Spinal cord (tissue), 10 donors: ENCODE data around the gene BAZ1B. TPM values are rescaled to one million over a fixed set of nuclear protein-coding genes. Genes with fewer than 3 reads are reported as not detected.
"Not testable (repeated sequence)": the region's sequence is repeated elsewhere in the genome, so short reads cannot be mapped to it uniquely, and the experiment has no call there.

Experiments used
- DNase-seq, 6 donors: peaks; one replicate each; pipeline versions ENCODE4 v3.0.0 to v3.0.0-alpha.2; 2013 to 2015; ENCODE audit warnings: low spot score in 6 of 6, low read depth in 4 of 6
- H3K27ac ChIP-seq: one replicate; pipeline ENCODE4 v1.5.1; 2013; ENCODE audit warnings: low read depth, low read length, control low read depth
- H3K27me3 ChIP-seq: one replicate; pipeline ENCODE4 v1.6.1; 2013; ENCODE audit warnings: low read length; ENCODE audit not compliant: control insufficient read depth, insufficient read depth
- H3K36me3 ChIP-seq: one replicate; pipeline ENCODE4 v1.6.1; 2013; ENCODE audit warnings: low read length; ENCODE audit not compliant: control insufficient read depth, insufficient read depth
- H3K4me1 ChIP-seq: one replicate; pipeline ENCODE4 v1.6.1; 2013; ENCODE audit warnings: low read length; ENCODE audit not compliant: control insufficient read depth, insufficient read depth
- H3K4me3 ChIP-seq: one replicate; pipeline ENCODE4 v1.5.1; 2013; ENCODE audit warnings: low read depth, low read length, control low read depth
- H3K9me3 ChIP-seq: one replicate; pipeline ENCODE4 v1.6.1; 2013; ENCODE audit warnings: low read length; ENCODE audit not compliant: control insufficient read depth, insufficient read depth
- WGBS: methylation state at CpG from one replicate; pipeline ENCODE4 v1.1.5; 2013; ENCODE audit warnings: missing lambda C conversion rate; ENCODE audit not compliant: insufficient coverage; 5-methylcytosine and 5-hydroxymethylcytosine counted together
- long read RNA-seq, 4 donors: transcript quantifications; one replicate each; lab custom pipeline, GENCODE V29; 2026
- polyA plus RNA-seq, 2 donors: library from polyadenylated mRNA; unstranded; fragments of 120-200 nt; gene quantifications; one replicate each; pipeline ENCODE4 v1.2.1, GENCODE V29; 2013; ENCODE audit not compliant: insufficient read length in 2 of 2
- total RNA-seq, 2 donors: library from RNA; depleted of rRNA in 1 of 2; stranded (reverse); fragments of 120-200 nt in 1 of 2; fragments of >200 nt in 1 of 2; gene quantifications; one replicate each; pipeline versions ENCODE4 v1.2.3 to v1.2.4, GENCODE V29; 2013 to 2014
- donor health status: healthy.

BAZ1B gene
- total RNA-seq (10 to 100 TPM; 49.6 to 63.9 TPM), polyA plus RNA-seq (10 to 100 TPM; 42.8 to 50.6 TPM)
- long read RNA-seq, donor 1, full-length matches to known transcripts = 1 of 12 reads
- long read RNA-seq, donor 1, partial matches to known transcripts = 11 of 12 reads
- long read RNA-seq, donor 1, other reads (novel, unspliced or antisense) = 0 of 12 reads
- long read RNA-seq, donor 2 = 0 reads
- long read RNA-seq, donor 3, partial matches to known transcripts = 16 of 16 reads
- long read RNA-seq, donor 3, other reads (novel, unspliced or antisense) = 0 of 16 reads
- long read RNA-seq, donor 4, partial matches to known transcripts = 38 of 38 reads
- long read RNA-seq, donor 4, other reads (novel, unspliced or antisense) = 0 of 38 reads

GRCh38 chr7:73522105-73522872, at the start of gene BAZ1B:
Gene BAZ1B (minus strand): TSS chr7:73522293. CDS start chr7:73521933, 360 bp downstream.
- WGBS = under 1% methylated on average over 69 of the region's 71 CpGs
- H3K9me3 ChIP-seq = no peaks in the 10 kb centered on the region
- H3K36me3 ChIP-seq = peaks cover 3% of the 10 kb centered on the region
- peak; percentile 94 to 99 (median 97) for DNase-seq
- H3K4me1 ChIP-seq = peaks cover 17% of the 10 kb centered on the region
- H3K27ac ChIP-seq = peak within 1 kb of the TSS; percentile 93
- peak within 1 kb of the TSS; percentile 71 for H3K4me3 ChIP-seq
- no peaks in the 10 kb centered on the region for H3K27me3 ChIP-seq

- Histone ChIP-seq H3K4me3 (no peak overlapping the region), H3K27ac (no peak overlapping the region), H3K27me3 (no peaks in the 10 kb centered on the region), H3K9me3 (no peaks in the 10 kb centered on the region), H3K4me1 (no peaks in the 10 kb centered on the region), H3K36me3 (peaks cover 62% of the 10 kb centered on the region)
- WGBS = 98% methylated on average over 9 of the region's 10 CpGs
- DNase-seq = no peak
Measured at GRCh38 chr7:73570977-73571376, 48.9 kb upstream of the BAZ1B start.

- peaks cover 60% of the 10 kb centered on the region for H3K36me3 ChIP-seq
- H3K27ac ChIP-seq = no peak overlapping the region
- no peak overlapping the region for H3K4me3 ChIP-seq
- no peaks in the 10 kb centered on the region for H3K9me3 ChIP-seq
- no peaks in the 10 kb centered on the region for H3K27me3 ChIP-seq
- WGBS = 93% methylated on average over 21 of the region's 22 CpGs
- no peak for DNase-seq
- H3K4me1 ChIP-seq = no peaks in the 10 kb centered on the region
Measured at GRCh38 chr7:73570521-73570920, 48.4 kb upstream of the BAZ1B start.

GRCh38 chr7:73569042-73569608, 47.0 kb upstream of the BAZ1B start:
- WGBS = 76% methylated on average over 4 of the region's 5 CpGs
- H3K36me3 ChIP-seq = peaks cover 51% of the 10 kb centered on the region
- DNase-seq = no peak
- no peaks in the 10 kb centered on the region for H3K27me3 ChIP-seq
- no peaks in the 10 kb centered on the region for H3K9me3 ChIP-seq
- H3K4me1 ChIP-seq = no peaks in the 10 kb centered on the region
- no peak overlapping the region for H3K27ac ChIP-seq
- H3K4me3 ChIP-seq = no peak overlapping the region

- H3K4me3 ChIP-seq = no peak overlapping the region
- no peaks in the 10 kb centered on the region for H3K4me1 ChIP-seq
- WGBS = 88% methylated on average over 9 of the region's 12 CpGs
- H3K27me3 ChIP-seq = no peaks in the 10 kb centered on the region
- H3K36me3 ChIP-seq = peaks cover 41% of the 10 kb centered on the region
- no peak for DNase-seq
- no peaks in the 10 kb centered on the region for H3K9me3 ChIP-seq
- H3K27ac ChIP-seq = no peak overlapping the region
Measured at GRCh38 chr7:73567846-73568685, 46.0 kb upstream of the BAZ1B start.

DNA sequence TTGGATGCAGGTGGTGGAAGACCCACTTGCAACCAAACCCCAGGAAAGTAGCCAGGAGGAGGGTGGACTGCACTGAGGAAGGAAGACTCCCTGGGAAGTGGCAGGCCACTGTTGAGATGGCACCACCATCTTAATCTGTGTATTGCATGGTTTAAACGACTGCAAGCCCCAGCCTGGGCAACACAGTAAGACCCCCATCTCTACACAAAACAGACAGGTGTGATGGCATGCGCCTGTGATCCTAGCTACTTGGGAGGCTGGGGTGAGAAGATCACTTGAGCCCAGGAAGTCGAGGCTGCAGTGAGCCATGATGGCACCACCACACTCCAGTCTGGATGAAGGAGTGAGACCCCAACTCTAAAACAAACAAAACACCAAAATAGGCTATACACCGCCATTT, 45.0 kb upstream of the BAZ1B start:
- no peaks in the 10 kb centered on the region for H3K27me3 ChIP-seq
- H3K27ac ChIP-seq = no peak overlapping the region
- no peaks in the 10 kb centered on the region for H3K4me1 ChIP-seq
- peaks cover 31% of the 10 kb centered on the region for H3K36me3 ChIP-seq
- no peak overlapping the region for H3K4me3 ChIP-seq
- no peak for DNase-seq
- WGBS = no CpG with 5 or more reads among the region's 4 CpGs
- H3K9me3 ChIP-seq = no peaks in the 10 kb centered on the region

DNA sequence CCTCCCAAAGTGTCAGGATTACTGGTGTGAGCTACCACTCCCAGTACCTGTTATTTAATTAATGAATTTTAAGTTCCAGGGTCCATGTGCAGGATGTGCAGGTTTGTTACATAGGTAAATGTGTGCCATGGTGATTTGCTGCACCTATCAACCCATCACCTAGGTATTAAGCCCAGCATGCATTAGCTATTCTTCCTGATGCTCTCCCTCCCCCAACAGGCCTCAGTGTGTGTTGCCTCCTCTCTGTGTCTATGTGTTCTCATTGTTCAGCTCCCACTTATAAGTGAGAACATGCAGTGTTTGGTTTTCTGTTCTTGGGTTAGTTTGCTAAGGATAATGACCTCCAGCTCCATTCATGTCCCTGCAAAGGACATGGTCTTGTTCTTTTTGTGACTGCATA, 44.3 kb upstream of the BAZ1B start:
- H3K27me3 ChIP-seq, H3K4me3 ChIP-seq, H3K9me3 ChIP-seq, H3K27ac ChIP-seq, H3K4me1 ChIP-seq, DNase-seq: not testable (repeated sequence)
- peaks cover 24% of the 10 kb centered on the region for H3K36me3 ChIP-seq

DNA sequence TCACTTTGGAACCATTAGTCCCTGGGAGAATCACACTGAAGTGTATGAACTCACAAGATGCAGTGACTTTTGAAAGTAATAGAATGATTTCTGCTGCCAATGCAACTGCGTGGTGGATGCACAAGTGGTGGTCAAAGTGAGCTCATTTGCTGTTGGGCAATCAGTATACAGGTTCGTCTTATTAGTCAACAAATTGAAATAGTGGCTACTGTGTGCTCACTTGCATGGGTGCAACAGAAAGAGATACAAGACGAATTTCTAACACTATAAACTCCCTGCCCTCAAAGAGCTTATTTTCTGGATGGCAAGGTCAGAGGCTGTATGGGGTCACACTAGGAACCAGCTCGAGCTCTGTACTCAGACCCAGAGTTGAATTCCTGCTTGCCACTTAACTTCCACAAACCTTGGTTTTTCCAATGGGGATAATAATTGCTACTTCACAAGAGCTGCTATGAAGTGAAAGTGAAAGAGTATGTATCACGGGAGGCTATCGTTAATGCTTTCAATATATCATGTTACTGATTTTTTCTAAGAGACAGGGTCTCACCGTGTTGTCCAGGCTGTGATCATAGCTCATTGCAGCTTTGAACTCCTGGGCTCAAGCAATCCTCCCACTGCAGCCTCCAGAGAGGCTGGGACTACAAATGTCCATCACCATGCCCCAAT, 43.7 kb upstream of the BAZ1B start:
- Histone ChIP-seq H3K27me3 (no peaks in the 10 kb centered on the region), H3K4me1 (no peaks in the 10 kb centered on the region), H3K9me3 (no peaks in the 10 kb centered on the region), H3K27ac (no peak overlapping the region), H3K36me3 (peaks cover 18% of the 10 kb centered on the region), H3K4me3 (no peak overlapping the region)
- WGBS = 80% methylated on average over 1 of the region's 7 CpGs
- DNase-seq = no peak
